HepG2 (cell line): ENCODE measurements around the gene ALKBH2. TPM values are rescaled to one million over a fixed set of nuclear protein-coding genes. Genes with fewer than 3 reads are reported as not detected.

Experiments used
- GPBP1L1 ChIP-seq: sonication (generic); formaldehyde crosslinking; IDR thresholded peaks from 2 replicates; pipeline ENCODE4 v1.5.0; 2020; ENCODE audit warnings: mild to moderate bottlenecking, missing genetic modification reagents
- NR1H2 ChIP-seq: sonication (generic); formaldehyde crosslinking; IDR thresholded peaks from 2 replicates; pipeline ENCODE4 v1.8.1; 2022; ENCODE audit warnings: low read depth, missing genetic modification reagents, borderline replicate concordance
- PAXIP1 ChIP-seq: sonication (generic); formaldehyde crosslinking; conservative IDR thresholded peaks from 2 replicates; pipeline ENCODE4 v1.4.0; 2020; ENCODE audit warnings: mild to moderate bottlenecking, missing genetic modification reagents, moderate library complexity
- SCMH1 ChIP-seq: sonication (generic); formaldehyde crosslinking; IDR thresholded peaks from 2 replicates; pipeline ENCODE4 v1.9.0; 2021; ENCODE audit warnings: missing genetic modification reagents, mild to moderate bottlenecking, borderline replicate concordance
- ZIK1 ChIP-seq: sonication (generic); formaldehyde crosslinking; IDR thresholded peaks from 2 replicates; pipeline ENCODE4 v1.5.0; 2020; ENCODE audit warnings: mild to moderate bottlenecking, low read depth, missing genetic modification reagents, borderline replicate concordance
- ZNF180 ChIP-seq: sonication (generic); formaldehyde crosslinking; IDR thresholded peaks from 2 replicates; pipeline ENCODE4 v1.4.0; 2020; ENCODE audit warnings: low read depth, missing genetic modification reagents, borderline replicate concordance
- ZNF576 ChIP-seq: sonication (generic); formaldehyde crosslinking; IDR thresholded peaks from 2 replicates; pipeline ENCODE4 v1.4.0; 2020; ENCODE audit warnings: mild to moderate bottlenecking, missing genetic modification reagents
- polyA plus RNA-seq, 8 experiments: library from polyadenylated mRNA; depleted of rRNA in 3 of 8; stranded (reverse) in 7 of 8; unstranded in 1 of 8; fragments of >200 nt; fragmentation: Illumina TruSeq in 4 of 8; extraction: Trizol in 4 of 8; gene quantifications; 2 replicates each; pipeline versions ENCODE4 v1.2.1 to v1.2.3, GENCODE V29; 2011 to 2016; ENCODE audit warnings: low read depth in 4 of 8, missing spikeins in 1 of 8, mixed read lengths in 1 of 8; ENCODE audit not compliant: insufficient read depth in 1 of 8
- total RNA-seq, 5 experiments: library from RNA; depleted of rRNA; stranded (reverse); fragments of >200 nt; fragmentation: Illumina TruSeq; extraction: Trizol; gene quantifications; 2 replicates each; pipeline ENCODE4 v1.2.3, GENCODE V29; 2016; ENCODE audit warnings: low read depth in 1 of 5
- TF ChIP-seq, protein P1 (sequence below): sonication (generic); formaldehyde crosslinking; IDR thresholded peaks from 2 replicates; pipeline ENCODE4 v1.5.1; 2020; ENCODE audit warnings: mild to moderate bottlenecking, missing genetic modification reagents, moderate library complexity
- TF ChIP-seq, protein P2 (sequence below): sonication (generic); formaldehyde crosslinking; IDR thresholded peaks from 2 replicates; pipeline ENCODE4 v1.9.0; 2021; ENCODE audit warnings: missing genetic modification reagents, borderline replicate concordance
- TF ChIP-seq, protein P3 (sequence below): sonication (generic); formaldehyde crosslinking; IDR thresholded peaks from 2 replicates; pipeline ENCODE4 v1.8.0; 2022; ENCODE audit warnings: low read depth, missing genetic modification reagents
- TF ChIP-seq, protein P4 (sequence below): sonication (generic); formaldehyde crosslinking; IDR thresholded peaks from 2 replicates; pipeline ENCODE4 v1.5.0; 2020; ENCODE audit warnings: missing genetic modification reagents

The ALKBH2 gene
- total and polyA plus RNA-seq, 2 of the 13 experiments (the other 11 are each of a cell fraction or from before 2014, with no cell fraction given), result 21.0 to 40.5 TPM

- TF ChIP-seq PAXIP1 (CRISPR knock-in tag) (peak; percentile 52; the same call in 1 of the 2 replicates), ZIK1 (peak; percentile 94), GPBP1L1 (CRISPR knock-in tag) (no peak), ZNF180 (no peak), NR1H2 (CRISPR knock-in tag) (0 out of 2 replicates have a peak, but pooled peaks have one; percentile 67), SCMH1 (no peak), ZNF576 (0 out of 2 replicates have a peak, but pooled peaks have one; percentile 80)
- TF ChIP-seq, protein P1, sequence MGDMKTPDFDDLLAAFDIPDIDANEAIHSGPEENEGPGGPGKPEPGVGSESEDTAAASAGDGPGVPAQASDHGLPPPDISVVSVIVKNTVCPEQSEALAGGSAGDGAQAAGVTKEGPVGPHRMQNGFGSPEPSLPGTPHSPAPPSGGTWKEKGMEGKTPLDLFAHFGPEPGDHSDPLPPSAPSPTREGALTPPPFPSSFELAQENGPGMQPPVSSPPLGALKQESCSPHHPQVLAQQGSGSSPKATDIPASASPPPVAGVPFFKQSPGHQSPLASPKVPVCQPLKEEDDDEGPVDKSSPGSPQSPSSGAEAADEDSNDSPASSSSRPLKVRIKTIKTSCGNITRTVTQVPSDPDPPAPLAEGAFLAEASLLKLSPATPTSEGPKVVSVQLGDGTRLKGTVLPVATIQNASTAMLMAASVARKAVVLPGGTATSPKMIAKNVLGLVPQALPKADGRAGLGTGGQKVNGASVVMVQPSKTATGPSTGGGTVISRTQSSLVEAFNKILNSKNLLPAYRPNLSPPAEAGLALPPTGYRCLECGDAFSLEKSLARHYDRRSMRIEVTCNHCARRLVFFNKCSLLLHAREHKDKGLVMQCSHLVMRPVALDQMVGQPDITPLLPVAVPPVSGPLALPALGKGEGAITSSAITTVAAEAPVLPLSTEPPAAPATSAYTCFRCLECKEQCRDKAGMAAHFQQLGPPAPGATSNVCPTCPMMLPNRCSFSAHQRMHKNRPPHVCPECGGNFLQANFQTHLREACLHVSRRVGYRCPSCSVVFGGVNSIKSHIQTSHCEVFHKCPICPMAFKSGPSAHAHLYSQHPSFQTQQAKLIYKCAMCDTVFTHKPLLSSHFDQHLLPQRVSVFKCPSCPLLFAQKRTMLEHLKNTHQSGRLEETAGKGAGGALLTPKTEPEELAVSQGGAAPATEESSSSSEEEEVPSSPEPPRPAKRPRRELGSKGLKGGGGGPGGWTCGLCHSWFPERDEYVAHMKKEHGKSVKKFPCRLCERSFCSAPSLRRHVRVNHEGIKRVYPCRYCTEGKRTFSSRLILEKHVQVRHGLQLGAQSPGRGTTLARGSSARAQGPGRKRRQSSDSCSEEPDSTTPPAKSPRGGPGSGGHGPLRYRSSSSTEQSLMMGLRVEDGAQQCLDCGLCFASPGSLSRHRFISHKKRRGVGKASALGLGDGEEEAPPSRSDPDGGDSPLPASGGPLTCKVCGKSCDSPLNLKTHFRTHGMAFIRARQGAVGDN (CRISPR knock-in tag), result peak; percentile 100
- TF ChIP-seq, protein P2, sequence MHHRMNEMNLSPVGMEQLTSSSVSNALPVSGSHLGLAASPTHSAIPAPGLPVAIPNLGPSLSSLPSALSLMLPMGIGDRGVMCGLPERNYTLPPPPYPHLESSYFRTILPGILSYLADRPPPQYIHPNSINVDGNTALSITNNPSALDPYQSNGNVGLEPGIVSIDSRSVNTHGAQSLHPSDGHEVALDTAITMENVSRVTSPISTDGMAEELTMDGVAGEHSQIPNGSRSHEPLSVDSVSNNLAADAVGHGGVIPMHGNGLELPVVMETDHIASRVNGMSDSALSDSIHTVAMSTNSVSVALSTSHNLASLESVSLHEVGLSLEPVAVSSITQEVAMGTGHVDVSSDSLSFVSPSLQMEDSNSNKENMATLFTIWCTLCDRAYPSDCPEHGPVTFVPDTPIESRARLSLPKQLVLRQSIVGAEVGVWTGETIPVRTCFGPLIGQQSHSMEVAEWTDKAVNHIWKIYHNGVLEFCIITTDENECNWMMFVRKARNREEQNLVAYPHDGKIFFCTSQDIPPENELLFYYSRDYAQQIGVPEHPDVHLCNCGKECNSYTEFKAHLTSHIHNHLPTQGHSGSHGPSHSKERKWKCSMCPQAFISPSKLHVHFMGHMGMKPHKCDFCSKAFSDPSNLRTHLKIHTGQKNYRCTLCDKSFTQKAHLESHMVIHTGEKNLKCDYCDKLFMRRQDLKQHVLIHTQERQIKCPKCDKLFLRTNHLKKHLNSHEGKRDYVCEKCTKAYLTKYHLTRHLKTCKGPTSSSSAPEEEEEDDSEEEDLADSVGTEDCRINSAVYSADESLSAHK (CRISPR knock-in tag), result 0 out of 2 replicates have a peak, but pooled peaks have one; percentile 51
- TF ChIP-seq, protein P3, sequence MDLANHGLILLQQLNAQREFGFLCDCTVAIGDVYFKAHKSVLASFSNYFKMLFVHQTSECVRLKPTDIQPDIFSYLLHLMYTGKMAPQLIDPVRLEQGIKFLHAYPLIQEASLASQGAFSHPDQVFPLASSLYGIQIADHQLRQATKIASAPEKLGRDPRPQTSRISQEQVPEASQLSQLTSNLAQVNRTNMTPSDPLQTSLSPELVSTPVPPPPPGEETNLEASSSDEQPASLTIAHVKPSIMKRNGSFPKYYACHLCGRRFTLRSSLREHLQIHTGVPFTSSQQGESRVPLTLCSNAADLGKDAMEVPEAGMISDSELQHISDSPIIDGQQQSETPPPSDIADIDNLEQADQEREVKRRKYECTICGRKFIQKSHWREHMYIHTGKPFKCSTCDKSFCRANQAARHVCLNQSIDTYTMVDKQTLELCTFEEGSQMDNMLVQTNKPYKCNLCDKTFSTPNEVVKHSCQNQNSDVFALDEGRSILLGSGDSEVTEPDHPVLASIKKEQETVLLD (CRISPR knock-in tag), result peak; percentile 84; the same call in 1 of the 2 replicates
- TF ChIP-seq, protein P4, sequence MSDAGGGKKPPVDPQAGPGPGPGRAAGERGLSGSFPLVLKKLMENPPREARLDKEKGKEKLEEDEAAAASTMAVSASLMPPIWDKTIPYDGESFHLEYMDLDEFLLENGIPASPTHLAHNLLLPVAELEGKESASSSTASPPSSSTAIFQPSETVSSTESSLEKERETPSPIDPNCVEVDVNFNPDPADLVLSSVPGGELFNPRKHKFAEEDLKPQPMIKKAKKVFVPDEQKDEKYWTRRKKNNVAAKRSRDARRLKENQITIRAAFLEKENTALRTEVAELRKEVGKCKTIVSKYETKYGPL (CRISPR knock-in tag), result 0 out of 2 replicates have a peak, but pooled peaks have one; percentile 18
Measured at GRCh38 chr12:109093022-109093918, at the start of gene ALKBH2 (continued).
